Measurements from ENCODE around the gene FAM219A. TPM values are rescaled to one million over a fixed set of nuclear protein-coding genes. Genes with fewer than 3 reads are reported as not detected.

The FAM219A gene, protein sequence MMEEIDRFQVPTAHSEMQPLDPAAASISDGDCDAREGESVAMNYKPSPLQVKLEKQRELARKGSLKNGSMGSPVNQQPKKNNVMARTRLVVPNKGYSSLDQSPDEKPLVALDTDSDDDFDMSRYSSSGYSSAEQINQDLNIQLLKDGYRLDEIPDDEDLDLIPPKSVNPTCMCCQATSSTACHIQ
- 3.3 and 5.3 TPM in 2 replicates for total RNA-seq
- polyA plus RNA-seq = 7.3 and 8.8 TPM in 2 replicates
- polyA plus RNA-seq (2012) = 9.4 and 10.5 TPM in 2 replicates
- 16.8 and 19.6 TPM in 2 replicates for polyA minus RNA-seq (ENCODE audit: low replicate concordance)

DNA sequence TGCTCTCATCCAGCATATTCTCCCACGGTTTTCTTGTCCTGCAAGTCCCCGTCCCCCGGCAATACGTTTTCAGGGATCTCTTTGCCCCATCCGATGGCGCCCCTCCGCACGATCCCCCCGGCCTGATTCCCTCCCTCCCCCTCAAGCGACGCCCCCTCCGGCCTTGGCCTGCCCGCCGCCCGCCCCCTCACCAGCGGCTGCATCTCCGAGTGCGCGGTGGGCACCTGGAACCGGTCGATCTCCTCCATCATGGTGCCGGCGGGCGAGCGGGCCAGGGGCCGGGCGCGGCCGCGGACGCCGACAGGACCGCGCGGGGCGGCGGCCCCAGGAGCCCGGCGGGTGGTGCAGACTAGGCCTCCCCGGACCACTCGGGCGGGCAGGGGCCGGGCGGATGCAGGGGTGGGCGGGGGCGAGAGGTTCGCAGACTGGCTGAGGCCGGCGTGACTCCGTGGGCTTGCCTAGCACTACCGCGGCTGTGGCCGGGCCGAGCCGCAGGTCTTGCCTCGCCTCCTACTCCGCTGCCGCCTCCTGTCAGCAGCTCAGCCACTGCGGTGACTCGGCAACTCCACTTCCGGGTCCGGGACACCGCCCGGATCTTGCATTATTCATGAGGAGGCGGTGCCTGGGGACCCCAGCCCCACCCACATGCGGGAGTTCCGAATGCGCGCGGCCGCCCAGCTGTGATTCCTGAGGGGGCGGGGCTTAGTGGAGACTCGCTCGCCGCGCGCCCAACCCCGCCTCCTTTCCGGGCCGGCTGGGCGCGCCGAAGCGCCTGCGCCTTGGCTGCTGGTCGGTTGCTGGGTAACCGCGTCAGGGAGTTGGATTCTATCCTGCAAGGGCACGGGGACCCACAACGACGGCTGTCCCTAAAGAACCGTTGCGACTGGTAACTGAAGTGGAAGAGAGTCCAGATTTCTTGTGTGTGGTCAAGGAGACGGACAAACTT, at the start of gene FAM219A, which contains the start of gene DNAI1:
TSS of gene FAM219A (minus strand) at position 558 of the 946 bp plus-strand sequence. CDS start at position 251, 307 bp downstream.
TSS of gene DNAI1 (plus strand) at position 793 of the 946 bp plus-strand sequence. CDS start 201 bp downstream, outside the sequence.
- H3K4me3 ChIP-seq (replicated peaks in 1 of 4; ENCODE audit: control extremely low read depth in 1 of 4, insufficient read depth in 1 of 4, low read depth in 3 of 4, low read length in 4 of 4) = peak within 1 kb of the TSS; percentile 76 to 90 (median 80)
- H3K4me1 ChIP-seq (ENCODE audit: control insufficient read depth, extremely low read depth, insufficient read depth, low read length) = peaks cover 7% of the 10 kb centered on the region
- no peaks in the 10 kb centered on the region for H3K9me3 ChIP-seq (ENCODE audit: control insufficient read depth, insufficient read depth, low read depth, low read length)
- H3K9ac ChIP-seq (ENCODE audit: insufficient read depth, low read length) = peak within 1 kb of the TSS; percentile 81
- DNase-seq (ENCODE audit: low read depth in 2 of 2) = peak; percentile 97 to 98
- no peaks in the 10 kb centered on the region for H3K36me3 ChIP-seq (ENCODE audit: control insufficient read depth, insufficient read depth, low read length)
- peaks cover 2% of the 10 kb centered on the region for H4K20me1 ChIP-seq (ENCODE audit: control insufficient read depth, extremely low read depth, insufficient read depth, low read length)
- H3K27me3 ChIP-seq (ENCODE audit: control insufficient read depth, insufficient read depth, low read length) = peaks cover 5% of the 10 kb centered on the region
- TF ChIP-seq EZH2 (IDR thresholded peaks at IDR 0.05; ENCODE audit: low read length, missing control alignments) = no peak
- TF ChIP-seq, protein P1, sequence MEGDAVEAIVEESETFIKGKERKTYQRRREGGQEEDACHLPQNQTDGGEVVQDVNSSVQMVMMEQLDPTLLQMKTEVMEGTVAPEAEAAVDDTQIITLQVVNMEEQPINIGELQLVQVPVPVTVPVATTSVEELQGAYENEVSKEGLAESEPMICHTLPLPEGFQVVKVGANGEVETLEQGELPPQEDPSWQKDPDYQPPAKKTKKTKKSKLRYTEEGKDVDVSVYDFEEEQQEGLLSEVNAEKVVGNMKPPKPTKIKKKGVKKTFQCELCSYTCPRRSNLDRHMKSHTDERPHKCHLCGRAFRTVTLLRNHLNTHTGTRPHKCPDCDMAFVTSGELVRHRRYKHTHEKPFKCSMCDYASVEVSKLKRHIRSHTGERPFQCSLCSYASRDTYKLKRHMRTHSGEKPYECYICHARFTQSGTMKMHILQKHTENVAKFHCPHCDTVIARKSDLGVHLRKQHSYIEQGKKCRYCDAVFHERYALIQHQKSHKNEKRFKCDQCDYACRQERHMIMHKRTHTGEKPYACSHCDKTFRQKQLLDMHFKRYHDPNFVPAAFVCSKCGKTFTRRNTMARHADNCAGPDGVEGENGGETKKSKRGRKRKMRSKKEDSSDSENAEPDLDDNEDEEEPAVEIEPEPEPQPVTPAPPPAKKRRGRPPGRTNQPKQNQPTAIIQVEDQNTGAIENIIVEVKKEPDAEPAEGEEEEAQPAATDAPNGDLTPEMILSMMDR (conservative IDR thresholded peaks at IDR 0.05 in 1 of 2, IDR thresholded peaks at IDR 0.05 in 1 of 2; ENCODE audit: low read depth in 1 of 2, low read length in 2 of 2) = no peak
- peak within 1 kb of the TSS; percentile 91 for H3K4me2 ChIP-seq (ENCODE audit: extremely low read depth, insufficient read depth, low read length)
- H3K27ac ChIP-seq (ENCODE audit: insufficient read depth, low read length) = peak within 1 kb of the TSS; percentile 88
- H3K79me2 ChIP-seq (ENCODE audit: control insufficient read depth, insufficient read depth, low read length) = peaks cover 15% of the 10 kb centered on the region
- peak within 1 kb of the TSS; percentile 82 for H2AFZ ChIP-seq (ENCODE audit: low read length)

DNA sequence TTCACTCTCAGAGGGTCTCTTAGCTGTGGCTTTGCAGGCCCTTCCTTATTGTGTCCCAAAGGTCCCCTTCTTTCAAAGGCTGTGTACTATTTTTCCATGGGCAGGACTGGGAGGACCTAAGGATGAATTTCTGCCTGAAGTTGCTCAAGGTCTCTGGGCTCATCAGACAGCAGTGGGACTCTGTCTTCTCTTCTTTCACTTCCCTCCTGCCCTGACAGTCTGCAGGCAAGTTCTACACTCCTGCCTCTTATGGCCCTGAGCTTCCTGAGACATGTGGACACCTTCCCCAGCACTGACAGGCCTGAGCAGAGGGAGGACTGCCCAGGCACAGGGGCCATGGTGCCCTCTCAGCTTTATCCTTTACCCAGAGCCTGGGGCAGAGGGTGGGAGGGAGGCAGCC, 49.6 kb upstream of the FAM219A start:
- Histone ChIP-seq H3K4me2 (ENCODE audit: extremely low read depth, insufficient read depth, low read length) (no peak overlapping the region), H3K79me2 (ENCODE audit: control insufficient read depth, insufficient read depth, low read length) (no peaks in the 10 kb centered on the region), H3K4me1 (ENCODE audit: control insufficient read depth, extremely low read depth, insufficient read depth, low read length) (no peaks in the 10 kb centered on the region), H3K27ac (ENCODE audit: insufficient read depth, low read length) (no peak overlapping the region), H3K9ac (ENCODE audit: insufficient read depth, low read length) (no peak overlapping the region), H3K4me3 (replicated peaks in 1 of 4; ENCODE audit: control extremely low read depth in 1 of 4, insufficient read depth in 1 of 4, low read depth in 3 of 4, low read length in 4 of 4) (no peak overlapping the region), H2AFZ (ENCODE audit: low read length) (no peak overlapping the region), H3K36me3 (ENCODE audit: control insufficient read depth, insufficient read depth, low read length) (no peaks in the 10 kb centered on the region), H4K20me1 (ENCODE audit: control insufficient read depth, extremely low read depth, insufficient read depth, low read length) (no peaks in the 10 kb centered on the region), H3K27me3 (ENCODE audit: control insufficient read depth, insufficient read depth, low read length) (peaks cover 11% of the 10 kb centered on the region), H3K9me3 (ENCODE audit: control insufficient read depth, insufficient read depth, low read depth, low read length) (no peaks in the 10 kb centered on the region)
- no peak for TF ChIP-seq EZH2 (IDR thresholded peaks at IDR 0.05; ENCODE audit: low read length, missing control alignments)
- TF ChIP-seq, protein P1 (conservative IDR thresholded peaks at IDR 0.05 in 1 of 2, IDR thresholded peaks at IDR 0.05 in 1 of 2; ENCODE audit: low read depth in 1 of 2, low read length in 2 of 2) = no peak
- DNase-seq (ENCODE audit: low read depth in 2 of 2) = no peak

DNA sequence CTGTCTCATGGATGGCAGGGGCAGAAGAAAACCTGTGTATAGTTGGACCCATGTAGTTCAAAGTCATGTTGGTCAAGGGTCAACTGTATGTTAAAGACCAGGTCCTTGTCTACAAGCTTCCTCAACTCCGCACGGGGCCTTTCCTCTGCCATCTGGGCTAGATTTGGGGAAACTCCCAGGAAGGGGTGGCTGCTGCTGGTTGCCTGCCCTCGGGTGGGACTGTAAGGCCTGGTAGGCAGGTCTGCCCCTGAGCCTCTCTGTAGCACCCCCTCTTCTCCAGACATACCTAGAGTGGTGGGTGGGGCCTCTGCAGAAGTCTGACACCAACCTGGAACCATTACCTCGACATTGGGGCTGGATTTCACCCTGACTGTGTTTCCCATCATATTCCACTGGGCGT, 49.2 kb upstream of the FAM219A start:
- H3K27ac ChIP-seq (ENCODE audit: insufficient read depth, low read length) = no peak overlapping the region
- no peaks in the 10 kb centered on the region for H3K9me3 ChIP-seq (ENCODE audit: control insufficient read depth, insufficient read depth, low read depth, low read length)
- no peaks in the 10 kb centered on the region for H4K20me1 ChIP-seq (ENCODE audit: control insufficient read depth, extremely low read depth, insufficient read depth, low read length)
- no peak for TF ChIP-seq EZH2 (IDR thresholded peaks at IDR 0.05; ENCODE audit: low read length, missing control alignments)
- TF ChIP-seq, protein P1 (conservative IDR thresholded peaks at IDR 0.05 in 1 of 2, IDR thresholded peaks at IDR 0.05 in 1 of 2; ENCODE audit: low read depth in 1 of 2, low read length in 2 of 2) = no peak
- H3K4me1 ChIP-seq (ENCODE audit: control insufficient read depth, extremely low read depth, insufficient read depth, low read length) = no peaks in the 10 kb centered on the region
- no peak overlapping the region for H2AFZ ChIP-seq (ENCODE audit: low read length)
- H3K36me3 ChIP-seq (ENCODE audit: control insufficient read depth, insufficient read depth, low read length) = no peaks in the 10 kb centered on the region
- H3K27me3 ChIP-seq (ENCODE audit: control insufficient read depth, insufficient read depth, low read length) = peaks cover 11% of the 10 kb centered on the region
- H3K4me2 ChIP-seq (ENCODE audit: extremely low read depth, insufficient read depth, low read length) = no peak overlapping the region
- H3K9ac ChIP-seq (ENCODE audit: insufficient read depth, low read length) = no peak overlapping the region
- H3K4me3 ChIP-seq (replicated peaks in 1 of 4; ENCODE audit: control extremely low read depth in 1 of 4, insufficient read depth in 1 of 4, low read depth in 3 of 4, low read length in 4 of 4) = no peak overlapping the region
- no peaks in the 10 kb centered on the region for H3K79me2 ChIP-seq (ENCODE audit: control insufficient read depth, insufficient read depth, low read length)
- no peak for DNase-seq (ENCODE audit: low read depth in 2 of 2)

Data from fibroblast of lung (primary cell).